Activated T-cell treated with anti-CD3 and anti-CD28 coated beads, Interleukin-2, amount 50 U/mL, for 4 hours (primary cell): ENCODE results near the gene EHD3. TPM values are rescaled to one million over a fixed set of nuclear protein-coding genes. Genes with fewer than 3 reads are reported as not detected.

ENCODE experiments used
- total RNA-seq, 3 donors: library from RNA; stranded (reverse); gene quantifications; one replicate each; pipeline ENCODE4 v1.2.1, GENCODE V29; 2021

The EHD3 gene
- total RNA-seq, 3 donors from 2014 or later: 1.8 to 2.2 (median 2.2) TPM

Other genes starting within 250 kb of the EHD3 start
- gene GALNT14, start 95.7 kb upstream of the EHD3 start, total RNA-seq: 1 to 10 TPM in 1 of 3 donors, under 1 TPM in 2; 0.33 to 1.3 (median 0.98) TPM
- under 1 TPM; 0.10 to 0.24 (median 0.14) TPM for gene CAPN14, start 16.6 kb upstream of the EHD3 start, total RNA-seq
- gene XDH, start 180.6 kb downstream of the EHD3 start, total RNA-seq: not detected